H9 (cell line): Measurements from ENCODE around the gene AMBRA1. TPM values are rescaled to one million over a fixed set of nuclear protein-coding genes. Genes with fewer than 3 reads are reported as not detected.

ENCODE experiments used
- DNase-seq: peaks from one replicate; pipeline ENCODE4 v3.0.0-alpha.2; 2017
- H2AFZ ChIP-seq: one replicate; pipeline ENCODE4 v1.6.1; 2013; ENCODE audit warnings: mild to moderate bottlenecking, low read length, control low read depth, moderate library complexity
- H2AK5ac ChIP-seq: 2 replicates; pipeline ENCODE4 v1.6.1; 2013; ENCODE audit warnings: low read length, control low read depth, mixed read lengths; ENCODE audit not compliant: insufficient read length
- H2BK120ac ChIP-seq: one replicate; pipeline ENCODE4 v1.6.1; 2013; ENCODE audit warnings: low read depth, mild to moderate bottlenecking, low read length, control low read depth, inconsistent platforms; ENCODE audit not compliant: poor library complexity, severe bottlenecking
- H2BK12ac ChIP-seq: 2 replicates; pipeline ENCODE4 v1.6.1; 2013; ENCODE audit warnings: low read length, control low read depth, mixed read lengths, low read depth; ENCODE audit not compliant: insufficient read length
- H2BK15ac ChIP-seq: 2 replicates; pipeline ENCODE4 v1.6.1; 2013; ENCODE audit warnings: low read depth, low read length, control low read depth
- H2BK20ac ChIP-seq: one replicate; pipeline ENCODE4 v1.6.1; 2013; ENCODE audit warnings: low read depth, mild to moderate bottlenecking, low read length, control low read depth, inconsistent platforms; ENCODE audit not compliant: poor library complexity, severe bottlenecking
- H2BK5ac ChIP-seq: 2 replicates; pipeline ENCODE4 v1.6.1; 2013; ENCODE audit warnings: low read length, control low read depth, mixed read lengths; ENCODE audit not compliant: insufficient read length
- H3K14ac ChIP-seq: 2 replicates; pipeline ENCODE4 v1.6.1; 2013; ENCODE audit warnings: low read length, control low read depth; ENCODE audit not compliant: insufficient read depth
- H3K18ac ChIP-seq: 2 replicates; pipeline ENCODE4 v1.6.1; 2013; ENCODE audit warnings: low read depth, mild to moderate bottlenecking, mixed read lengths, low read length, control low read depth; ENCODE audit not compliant: insufficient read length
- H3K23ac ChIP-seq: 2 replicates; pipeline ENCODE4 v1.6.1; 2013; ENCODE audit warnings: low read length, control low read depth, mixed read lengths, low read depth; ENCODE audit not compliant: insufficient read length
- H3K23me2 ChIP-seq: 2 replicates; pipeline ENCODE4 v1.6.1; 2013; ENCODE audit warnings: low read depth, mild to moderate bottlenecking, mixed read lengths, low read length, control low read depth; ENCODE audit not compliant: insufficient read length, poor library complexity, severe bottlenecking
- H3K27ac ChIP-seq: 2 replicates; pipeline ENCODE4 v1.5.1; 2013; ENCODE audit warnings: low read length, control low read depth, mixed read lengths, low read depth; ENCODE audit not compliant: insufficient read length
- H3K27me3 ChIP-seq: 2 replicates; pipeline ENCODE4 v1.6.1; 2013; ENCODE audit warnings: low read length, control low read depth, inconsistent platforms; ENCODE audit not compliant: insufficient read depth
- H3K4ac ChIP-seq: 2 replicates; pipeline ENCODE4 v1.6.1; 2013; ENCODE audit warnings: low read depth, mild to moderate bottlenecking, control low read depth, inconsistent platforms, low read length, moderate library complexity
- H3K4me1 ChIP-seq: 2 replicates; pipeline ENCODE4 v1.6.1; 2013; ENCODE audit warnings: low read length, control low read depth, inconsistent platforms; ENCODE audit not compliant: insufficient read depth
- H3K4me2 ChIP-seq: 2 replicates; pipeline ENCODE4 v1.6.1; 2013; ENCODE audit warnings: low read length, control low read depth, mixed read lengths; ENCODE audit not compliant: insufficient read length, insufficient read depth
- H3K56ac ChIP-seq: 2 replicates; pipeline ENCODE4 v1.6.1; 2013; ENCODE audit warnings: low read depth, mild to moderate bottlenecking, mixed read lengths, low read length, control low read depth; ENCODE audit not compliant: insufficient read length
- H3K79me1 ChIP-seq: 2 replicates; pipeline ENCODE4 v1.6.1; 2013; ENCODE audit warnings: low read depth, mild to moderate bottlenecking, moderate library complexity, low read length, control low read depth, inconsistent platforms; ENCODE audit not compliant: insufficient read depth, poor library complexity, severe bottlenecking
- H3K79me2 ChIP-seq: 2 replicates; pipeline ENCODE4 v1.6.1; 2013; ENCODE audit warnings: low read length, control low read depth, inconsistent platforms; ENCODE audit not compliant: insufficient read depth
- H3K9ac ChIP-seq: 2 replicates; pipeline ENCODE4 v1.6.1; 2013; ENCODE audit warnings: low read length, control low read depth, mixed read lengths; ENCODE audit not compliant: insufficient read length; ENCODE audit errors: extremely low read depth
- H3K9me3 ChIP-seq: one replicate; pipeline ENCODE4 v1.6.1; 2013; ENCODE audit warnings: low read depth, low read length, inconsistent platforms; ENCODE audit not compliant: control insufficient read depth
- H3T11ph ChIP-seq: one replicate; pipeline ENCODE4 v1.6.1; 2013; ENCODE audit warnings: mild to moderate bottlenecking, low read length, control low read depth, inconsistent platforms
- H4K20me1 ChIP-seq: one replicate; pipeline ENCODE4 v1.6.1; 2013; ENCODE audit not compliant: control insufficient read depth, insufficient read length, insufficient read depth
- H4K5ac ChIP-seq: 2 replicates; pipeline ENCODE4 v1.6.1; 2013; ENCODE audit warnings: low read depth, mild to moderate bottlenecking, mixed read lengths, low read length, control low read depth; ENCODE audit not compliant: insufficient read length
- H4K8ac ChIP-seq: replicated peaks from 2 replicates; pipeline ENCODE4 v1.6.1; 2013; ENCODE audit warnings: low read length, control low read depth, mixed read lengths, low read depth; ENCODE audit not compliant: insufficient read length
- H4K91ac ChIP-seq: 2 replicates; pipeline ENCODE4 v1.6.1; 2013; ENCODE audit warnings: low read depth, mild to moderate bottlenecking, moderate library complexity, mixed read lengths, low read length, control low read depth; ENCODE audit not compliant: insufficient read length
- H3K27ac Mint-ChIP-seq, 3 experiments: 2 replicates in 2 of 3; 3 replicates in 1 of 3; pipeline ENCODE4 v1.8.0; 2020 to 2021; ENCODE audit warnings: mixed read lengths in 3 of 3, mild to moderate bottlenecking in 1 of 3, moderate library complexity in 1 of 3
- H3K27me3 Mint-ChIP-seq: 2 replicates; pipeline ENCODE4 v1.8.0; 2021; ENCODE audit warnings: low read depth, mild to moderate bottlenecking, moderate library complexity, mixed read lengths
- H3K36me3 Mint-ChIP-seq, 3 experiments: 2 replicates in 2 of 3; 3 replicates in 1 of 3; pipeline ENCODE4 v1.8.0; 2020 to 2021; ENCODE audit warnings: low read depth in 3 of 3, mixed read lengths in 3 of 3; ENCODE audit not compliant: insufficient read depth in 1 of 3
- H3K4me1 Mint-ChIP-seq, 2 experiments: 2 replicates each; pipeline ENCODE4 v1.8.0; 2020; ENCODE audit warnings: mixed read lengths in 2 of 2
- H3K4me3 Mint-ChIP-seq, 2 experiments: 2 replicates in 1 of 2; 3 replicates in 1 of 2; pipeline ENCODE4 v1.8.0; 2020 to 2021; ENCODE audit warnings: mild to moderate bottlenecking in 2 of 2, mixed read lengths in 2 of 2, moderate library complexity in 1 of 2
- H3K9me3 Mint-ChIP-seq, 2 experiments: 2 replicates in 1 of 2; 3 replicates in 1 of 2; pipeline ENCODE4 v1.8.0; 2020; ENCODE audit warnings: mild to moderate bottlenecking in 2 of 2, mixed read lengths in 2 of 2, moderate library complexity in 1 of 2
- CTCF ChIP-seq: fragments of 200-600 bp; sonication (generic); conservative IDR thresholded peaks from 3 replicates; pipeline ENCODE4 v1.8.0; 2021; ENCODE audit warnings: antibody characterized with exemption, mild to moderate bottlenecking
- WGBS: extraction: QIAGEN DNeasy Blood & Tissue Kit; methylation state at CpG from one replicate; pipeline ENCODE4 v1.1.7; 2013; ENCODE audit warnings: missing lambda C conversion rate, low lambda C conversion rate, mixed read lengths; ENCODE audit not compliant: insufficient read length; ENCODE audit errors: extremely low coverage; 5-methylcytosine and 5-hydroxymethylcytosine counted together
- total RNA-seq: library from RNA; stranded (reverse); gene quantifications from 2 replicates; pipeline ENCODE4 v1.2.1, GENCODE V29; 2021

AMBRA1 gene
- total RNA-seq, 1 experiment from 2014 or later, result 37.5 TPM

DNA sequence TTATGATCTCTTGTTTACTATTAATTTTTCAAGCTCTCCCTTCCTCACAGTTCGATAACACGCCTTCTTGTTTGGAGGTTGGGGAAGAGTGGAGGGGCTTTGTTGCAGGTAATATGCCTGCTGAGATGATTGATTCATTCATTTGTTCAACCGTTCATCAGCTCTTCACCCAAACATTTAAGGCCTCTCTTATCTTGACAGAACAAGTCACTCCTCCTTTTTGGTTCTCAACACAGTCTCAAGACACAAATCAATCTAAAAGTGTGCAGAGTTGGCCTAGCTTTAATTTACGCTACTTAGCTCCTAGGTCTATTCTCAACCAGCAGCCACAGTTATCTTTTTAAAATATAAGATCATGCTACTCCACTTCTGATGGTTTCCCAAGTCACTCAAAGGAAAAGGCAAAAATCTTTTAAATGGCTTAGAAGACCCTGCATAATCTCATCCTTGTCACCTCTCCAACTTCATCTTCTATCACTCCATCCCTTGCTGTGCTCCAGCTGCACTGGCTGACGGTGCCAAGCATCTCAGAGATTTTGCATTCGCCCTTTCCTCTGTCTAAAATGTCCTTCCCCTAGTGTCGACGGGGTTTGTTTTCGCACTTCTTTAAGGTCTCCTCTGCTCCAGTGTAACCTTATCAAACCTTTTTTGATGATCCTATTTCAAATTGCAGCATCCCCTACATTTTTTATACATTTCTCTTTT lies 60.3 kb downstream of the AMBRA1 start:
- Histone ChIP-seq H3K79me1 (peaks cover 8% of the 10 kb centered on the region), H3K4me2 (no peak overlapping the region), H3K79me2 (peaks cover 10% of the 10 kb centered on the region; the same call in 1 of the 2 replicates), H4K5ac (no peak overlapping the region), H3K56ac (no peak overlapping the region), H3K4ac (no peak overlapping the region), H2BK15ac (no peak overlapping the region), H3K23ac (no peak overlapping the region), H2AK5ac (no peak overlapping the region), H2BK12ac (no peak overlapping the region), H4K91ac (no peak overlapping the region), H3K9me3 (no peaks in the 10 kb centered on the region), H3K23me2 (no peaks in the 10 kb centered on the region), H2AFZ (no peak overlapping the region), H2BK20ac (no peak overlapping the region), H3K9ac (no peak overlapping the region), H3K14ac (no peak overlapping the region), H3K18ac (no peak overlapping the region), H4K20me1 (no peaks in the 10 kb centered on the region), H3K27me3 (no peaks in the 10 kb centered on the region), H3T11ph (no peak overlapping the region), H4K8ac (no peak overlapping the region), H3K4me1 (peaks cover 7% of the 10 kb centered on the region; the same call in 1 of the 2 replicates), H2BK5ac (no peak overlapping the region), H2BK120ac (no peak overlapping the region), H3K27ac (no peak overlapping the region)
- TF ChIP-seq CTCF, result no peak
- H3K36me3 Mint-ChIP-seq, result peaks cover 1 to 5% (median 3%) of the 10 kb centered on the region in 3 experiments; a peak in 4 of 7 replicates
- H3K9me3 Mint-ChIP-seq, result no peaks in the 10 kb centered on the region; a peak in 1 of 5 replicates
- no peak for DNase-seq
- no CpG with 5 or more reads among the region's 9 CpGs for WGBS
- H3K4me3 Mint-ChIP-seq, result no peak overlapping the region
- H3K4me1 Mint-ChIP-seq, result peaks cover 39 to 46% of the 10 kb centered on the region in 2 experiments
- H3K27me3 Mint-ChIP-seq, result no peaks in the 10 kb centered on the region
- H3K27ac Mint-ChIP-seq, result peak overlapping the region in 2 of 3 experiments; percentile 2 to 17; a peak in 3 of 7 replicates
